Epithelial cell of proximal tubule (primary cell): ENCODE results near the gene KCNJ2. TPM values are rescaled to one million over a fixed set of nuclear protein-coding genes. Genes with fewer than 3 reads are reported as not detected.

Experiments used
- DNase-seq: peaks from one replicate; pipeline ENCODE4 v3.0.0-alpha.2; 2011; ENCODE audit warnings: low read depth
- H3K4me3 ChIP-seq: 2 replicates; pipeline ENCODE4 v1.5.1; 2011; ENCODE audit warnings: low read depth, mild to moderate bottlenecking, low read length
- CTCF ChIP-seq: conservative IDR thresholded peaks from 2 replicates; pipeline ENCODE4 v1.5.1; 2012; ENCODE audit warnings: low read depth, mild to moderate bottlenecking, low read length
- total RNA-seq: library from RNA; depleted of rRNA; stranded (reverse); fragments of >200 nt; gene quantifications from 2 replicates; pipeline ENCODE4 v1.2.3, GENCODE V29; 2015

Gene KCNJ2
- total RNA-seq, 1 donor from 2014 or later, result 0.29 TPM

- no peak overlapping the region for H3K4me3 ChIP-seq
- no peak for DNase-seq
- TF ChIP-seq CTCF, result no peak
Observed at GRCh38 chr17:70190959-70191805, 21.9 kb downstream of the KCNJ2 start.

DNA sequence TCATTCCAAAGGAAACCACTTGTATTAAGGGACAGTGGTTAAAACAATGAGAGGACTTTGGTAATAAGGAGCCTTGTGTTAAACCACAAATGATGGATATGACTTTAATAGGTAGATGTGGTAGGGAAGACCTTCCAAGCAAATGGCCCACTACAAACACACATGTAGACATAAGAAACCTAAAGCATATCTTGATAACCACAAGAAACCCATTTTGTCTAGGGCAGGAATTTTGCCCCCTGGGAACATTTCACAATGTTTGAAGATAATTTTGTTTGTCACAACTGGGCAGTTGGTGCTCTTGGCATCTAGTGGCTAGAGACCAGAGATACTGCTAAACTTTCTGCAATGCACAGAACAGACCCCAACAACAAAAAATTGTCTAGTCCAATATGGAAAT, 25.8 kb downstream of the KCNJ2 start:
- no peak for DNase-seq
- TF ChIP-seq CTCF, result no peak
- no peak overlapping the region for H3K4me3 ChIP-seq

- no peak overlapping the region for H3K4me3 ChIP-seq
- no peak for TF ChIP-seq CTCF
- DNase-seq, result no peak
Observed at GRCh38 chr17:70201872-70202419, 32.6 kb downstream of the KCNJ2 start.

DNA sequence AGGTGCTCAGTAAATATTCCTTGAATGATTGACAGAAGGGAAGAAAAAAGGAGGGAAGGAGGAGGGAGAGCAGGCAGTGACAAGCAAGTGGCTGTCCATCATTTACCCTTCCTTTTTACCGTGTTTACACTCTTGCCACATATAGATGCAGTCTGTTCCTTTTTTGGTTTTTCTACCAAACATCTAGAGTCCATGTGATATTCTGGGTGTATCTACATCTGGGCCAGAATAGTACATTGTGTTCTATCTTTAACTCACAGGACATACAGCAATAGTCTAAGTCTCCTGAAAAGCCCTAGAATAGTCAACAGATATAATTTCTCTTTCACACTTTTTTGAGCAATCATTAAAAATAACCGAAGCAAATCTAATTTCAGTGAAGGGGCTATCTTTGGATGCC, 33.5 kb downstream of the KCNJ2 start:
- DNase-seq, result no peak
- no peak for TF ChIP-seq CTCF
- no peak overlapping the region for H3K4me3 ChIP-seq

DNA sequence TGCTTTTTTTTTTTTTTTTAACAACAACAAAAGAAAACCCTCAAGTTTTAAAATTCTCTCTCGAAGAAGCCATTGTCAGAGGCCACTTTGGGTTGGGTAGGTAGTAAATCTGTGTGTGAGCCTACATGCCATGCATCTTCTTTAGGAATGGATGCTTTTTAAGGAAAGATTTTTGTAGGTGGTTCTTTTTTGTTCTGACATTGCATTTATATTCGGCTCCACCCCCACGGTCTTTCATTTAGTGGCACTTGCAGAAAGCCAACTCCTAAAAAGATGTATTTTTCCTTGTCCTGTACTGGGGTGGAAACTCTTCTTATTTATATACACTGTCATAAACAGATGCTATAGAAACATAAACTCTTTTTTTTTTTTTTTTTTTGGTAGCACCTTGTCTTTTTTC, 35.1 kb downstream of the KCNJ2 start:
- TF ChIP-seq CTCF, result no peak
- DNase-seq, result no peak
- no peak overlapping the region for H3K4me3 ChIP-seq

DNA sequence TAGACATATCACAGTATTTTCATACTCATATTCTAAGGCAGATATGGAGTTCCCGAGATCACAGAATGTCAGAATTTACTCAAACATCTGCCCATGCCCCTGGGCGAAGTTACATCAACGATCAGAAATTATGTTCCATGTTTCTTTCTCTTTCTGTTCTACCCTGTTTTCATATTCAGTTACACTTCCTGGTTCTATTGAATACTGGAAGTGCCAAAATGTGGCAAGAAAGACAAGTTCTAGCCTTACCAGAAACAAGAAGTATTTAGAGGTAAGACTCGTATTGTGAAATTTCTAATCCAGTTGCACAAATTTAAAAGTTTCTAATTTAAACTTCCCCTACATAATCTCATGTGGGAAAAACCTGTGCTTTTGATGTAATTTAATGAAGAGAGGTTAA, 36.1 kb downstream of the KCNJ2 start:
- no peak for TF ChIP-seq CTCF
- no peak for DNase-seq
- no peak overlapping the region for H3K4me3 ChIP-seq
